NCI-H446 (cell line): ENCODE measurements around the gene MED15.
"Not testable (repeated sequence)": the region's sequence is repeated elsewhere in the genome, so short reads cannot be mapped to it uniquely, and the experiment has no call there.

ENCODE experiments used
- DNase-seq, 2 experiments: peaks; one replicate each; lab custom pipeline; 2025; lab: John Stamatoyannopoulos, UW

Gene MED15

DNA sequence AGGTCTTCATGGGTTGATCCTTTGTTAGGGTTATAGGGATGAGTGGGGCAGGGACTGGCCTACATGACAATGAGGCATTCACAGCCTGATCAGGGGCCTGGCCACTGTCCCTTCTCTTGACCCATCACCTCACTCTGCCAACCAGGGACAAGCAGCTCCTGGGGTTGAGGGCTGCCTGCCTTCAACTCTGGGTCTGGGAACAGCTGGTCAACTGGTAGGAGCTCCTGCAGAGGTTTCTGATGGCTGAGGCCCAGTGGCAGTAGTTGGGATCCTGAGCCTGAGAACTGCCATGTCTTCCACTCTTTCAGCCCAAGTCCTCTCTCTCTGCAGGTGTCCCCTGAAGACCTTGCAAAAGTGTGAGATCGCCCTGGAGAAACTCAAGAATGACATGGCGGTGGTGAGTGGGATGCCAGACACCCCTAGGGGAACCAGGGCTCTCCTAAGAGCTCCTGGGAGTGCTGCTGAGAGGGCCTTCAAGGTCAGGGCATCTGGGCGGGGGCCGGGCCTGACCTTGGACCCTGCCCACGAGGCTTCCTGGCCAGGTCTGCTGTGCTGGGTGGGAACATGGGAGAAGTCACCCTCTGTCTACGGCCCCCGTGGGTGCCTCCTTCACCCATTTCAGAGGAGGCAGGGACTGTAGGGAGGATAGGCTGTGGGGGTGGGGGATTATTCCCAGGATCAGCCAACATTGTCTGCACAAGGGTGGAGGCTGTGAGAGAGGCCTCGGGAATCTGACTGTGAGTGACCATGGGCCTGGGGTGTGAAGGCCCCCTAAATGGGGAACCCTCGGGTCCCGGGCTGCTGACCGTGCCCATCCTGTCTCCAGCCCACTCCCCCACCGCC is 76.8 kb downstream of the MED15 start:
- no peak for DNase-seq

DNA sequence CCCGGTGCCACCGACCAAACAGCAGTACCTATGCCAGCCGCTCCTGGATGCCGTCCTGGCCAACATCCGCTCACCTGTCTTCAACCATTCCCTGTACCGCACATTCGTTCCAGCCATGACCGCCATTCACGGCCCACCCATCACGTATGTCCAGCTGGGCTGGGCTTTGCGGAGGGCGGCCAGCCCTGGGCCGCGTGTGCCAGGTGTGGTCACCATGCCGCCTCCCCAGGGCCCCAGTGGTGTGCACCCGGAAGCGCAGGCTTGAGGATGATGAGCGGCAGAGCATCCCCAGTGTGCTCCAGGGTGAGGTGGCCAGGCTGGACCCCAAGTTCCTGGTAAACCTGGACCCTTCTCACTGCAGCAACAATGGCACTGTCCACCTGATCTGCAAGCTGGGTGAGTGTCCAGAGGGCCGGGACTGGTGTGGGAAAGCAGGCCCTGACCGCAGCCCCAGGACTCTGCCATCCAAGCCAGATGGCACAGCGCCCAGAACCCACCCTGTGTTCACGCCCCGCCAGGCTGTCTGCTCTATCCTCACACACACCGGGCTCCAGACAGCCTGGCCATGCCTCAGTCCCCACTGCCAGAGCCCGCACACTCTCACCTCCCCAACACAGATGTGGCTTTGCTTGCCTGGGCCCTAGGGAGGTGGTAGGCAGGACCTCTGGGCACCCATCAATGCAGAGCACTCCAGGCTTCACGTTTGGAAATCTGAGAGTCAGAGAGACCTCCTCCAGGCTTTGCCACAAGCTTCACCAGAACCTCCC is 77.6 kb downstream of the MED15 start:
- DNase-seq = no peak

DNA sequence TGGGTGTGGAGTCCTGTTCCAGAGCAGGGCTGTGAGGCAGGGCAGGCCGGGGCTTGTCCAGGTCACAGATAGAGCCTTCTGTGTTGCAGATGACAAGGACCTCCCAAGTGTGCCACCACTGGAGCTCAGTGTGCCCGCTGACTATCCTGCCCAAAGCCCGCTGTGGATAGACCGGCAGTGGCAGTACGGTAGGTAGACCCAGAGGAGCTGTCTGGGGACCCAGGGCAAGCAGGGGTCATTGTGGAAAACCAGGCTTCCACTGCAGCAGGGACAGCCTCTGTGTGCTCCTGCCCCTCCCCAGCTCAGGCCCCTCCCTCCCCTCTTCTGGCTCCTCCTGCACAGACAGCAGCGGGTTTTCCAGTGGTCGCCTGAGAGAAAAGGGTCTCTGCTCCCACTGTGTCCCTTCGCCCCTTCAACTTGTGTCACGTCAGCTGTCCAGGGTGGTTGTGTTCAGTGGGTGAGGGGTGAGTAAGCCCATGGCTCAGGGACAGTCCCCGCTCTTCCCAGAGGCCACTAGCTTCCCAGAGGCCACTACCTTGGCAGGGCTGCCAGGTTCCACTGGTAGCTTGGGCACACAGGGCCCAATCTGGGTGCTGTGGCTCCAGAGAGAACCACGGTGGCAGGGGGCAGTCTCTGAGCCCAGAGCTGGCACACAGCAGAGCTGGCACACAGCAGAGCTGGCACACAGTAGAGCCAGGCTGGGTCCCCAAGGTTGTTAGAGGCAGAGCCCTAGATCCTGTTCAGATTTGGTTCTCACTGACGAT is 78.4 kb downstream of the MED15 start:
- DNase-seq = no peak

DNA sequence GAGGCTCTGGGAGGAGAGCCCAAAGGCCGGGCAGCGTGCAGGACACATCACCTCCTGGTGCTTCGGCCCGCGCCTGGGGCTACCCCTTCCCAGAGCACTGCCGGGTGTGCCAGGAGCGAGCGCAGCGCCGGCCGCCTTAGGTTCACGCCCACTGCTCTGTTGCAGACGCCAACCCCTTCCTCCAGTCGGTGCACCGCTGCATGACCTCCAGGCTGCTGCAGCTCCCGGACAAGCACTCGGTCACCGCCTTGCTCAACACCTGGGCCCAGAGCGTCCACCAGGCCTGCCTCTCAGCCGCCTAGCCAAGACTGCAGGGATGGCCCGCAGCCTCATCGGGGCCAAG is 79.0 kb downstream of the MED15 start:
- DNase-seq = no peak

DNA sequence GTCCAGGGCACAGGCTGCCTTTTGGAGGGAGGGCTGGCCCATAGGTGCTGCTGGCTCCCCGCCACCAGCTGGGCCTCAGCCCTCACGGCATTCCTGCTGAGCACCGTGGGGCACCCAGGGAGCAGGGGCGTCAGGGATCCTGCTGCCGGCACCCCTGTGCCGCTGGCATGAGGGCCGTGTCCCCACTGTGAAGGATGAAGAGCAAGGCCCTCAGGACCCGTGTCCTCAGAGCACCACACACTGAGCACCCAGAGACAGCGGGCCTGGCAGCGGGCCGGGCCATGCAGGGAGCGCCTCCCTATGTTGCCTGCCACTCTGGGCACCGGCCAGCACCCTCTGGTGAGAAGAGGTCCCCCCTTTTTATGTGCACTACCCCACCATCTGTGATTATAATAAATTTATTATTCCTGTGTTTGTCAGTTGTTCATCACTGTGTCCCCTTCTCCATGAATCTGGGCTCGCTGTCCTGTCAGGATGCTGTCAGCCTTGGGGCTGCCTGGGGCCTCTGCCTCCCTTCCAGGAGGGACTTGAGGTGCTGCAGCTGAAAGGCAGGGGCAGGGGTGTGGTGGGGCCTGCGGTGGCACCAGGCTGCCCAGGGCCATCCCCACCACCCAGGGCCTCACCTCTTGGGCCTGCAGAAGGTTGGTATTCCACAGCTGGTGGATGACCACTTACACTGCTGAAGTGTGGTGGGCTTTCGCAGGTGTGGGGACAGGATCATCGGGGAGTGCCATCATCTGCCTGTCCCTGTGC is 80.0 kb downstream of the MED15 start:
- DNase-seq = no peak

DNA sequence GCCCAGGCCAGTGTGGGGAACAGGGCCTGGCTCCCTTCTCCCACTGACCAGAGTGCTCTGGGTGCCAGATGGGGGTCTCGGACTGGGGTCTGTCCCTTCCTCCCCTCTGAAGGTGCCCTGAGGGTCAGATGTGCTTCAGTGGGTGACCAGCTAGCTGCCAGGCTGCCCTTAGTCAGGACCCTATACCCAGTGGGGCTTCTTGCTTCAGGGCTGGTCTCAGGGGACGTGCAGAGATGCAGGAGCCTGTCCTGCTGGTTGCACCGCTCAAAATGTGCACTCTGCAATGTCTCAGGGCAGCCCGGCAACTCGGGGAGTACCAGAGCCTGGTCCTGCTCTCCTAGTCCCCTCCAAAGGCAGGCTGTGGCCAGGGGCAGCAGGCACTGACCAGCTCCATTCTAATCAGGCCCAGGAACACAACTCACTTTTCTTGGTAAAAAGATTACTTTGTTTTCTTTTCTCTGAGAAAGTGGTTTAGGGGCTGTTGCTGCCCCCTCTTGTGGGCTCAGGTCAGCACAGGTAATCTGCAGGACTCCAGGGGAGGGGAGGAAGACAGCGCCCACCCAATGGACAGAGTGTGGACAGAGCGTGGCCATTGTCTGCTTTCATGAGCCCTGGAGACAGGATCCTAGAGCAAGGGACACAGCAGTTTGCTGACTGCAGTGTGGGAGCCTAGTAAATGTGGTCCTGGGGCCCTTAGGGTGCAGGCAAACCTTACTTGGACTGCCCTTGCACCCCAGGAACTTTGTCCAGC is 80.9 kb downstream of the MED15 start:
- DNase-seq = no peak

DNA sequence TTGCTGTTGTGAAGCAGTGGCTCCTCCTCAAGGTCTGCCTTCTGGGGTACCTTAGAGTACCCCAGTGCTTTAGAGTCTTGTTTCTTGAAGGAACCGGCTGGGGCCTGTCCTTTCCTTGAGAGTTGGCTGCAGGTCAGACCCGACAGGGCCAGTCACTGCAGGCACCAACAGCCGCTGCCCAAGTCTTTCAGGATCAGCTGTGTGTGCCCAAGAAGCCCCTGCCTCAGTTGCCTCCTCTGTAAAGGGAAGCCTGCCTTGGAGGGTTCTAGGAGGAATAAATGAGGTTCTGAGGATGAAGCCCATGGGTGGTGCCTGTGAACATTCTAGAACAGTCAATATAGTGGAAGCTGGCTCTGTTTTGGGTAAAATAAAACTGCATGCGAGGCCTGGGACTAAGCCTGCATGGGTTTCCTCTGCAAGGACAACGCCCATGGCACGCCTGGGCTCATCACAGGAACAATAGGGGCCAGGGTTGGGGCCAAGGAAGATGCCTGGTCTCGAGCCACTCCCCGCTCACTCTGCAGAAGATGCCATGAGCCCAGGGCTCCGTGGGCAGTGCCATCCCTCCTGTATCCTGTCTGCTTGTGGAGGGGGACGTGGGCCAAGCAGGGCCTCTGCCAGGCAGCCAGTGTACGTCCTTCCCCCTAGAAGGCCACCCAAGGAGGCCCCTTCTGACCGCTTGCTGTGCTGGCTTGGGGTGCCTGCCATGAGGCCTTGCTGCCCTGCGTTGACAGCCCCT is 81.6 kb downstream of the MED15 start:
- DNase-seq = no peak

DNA sequence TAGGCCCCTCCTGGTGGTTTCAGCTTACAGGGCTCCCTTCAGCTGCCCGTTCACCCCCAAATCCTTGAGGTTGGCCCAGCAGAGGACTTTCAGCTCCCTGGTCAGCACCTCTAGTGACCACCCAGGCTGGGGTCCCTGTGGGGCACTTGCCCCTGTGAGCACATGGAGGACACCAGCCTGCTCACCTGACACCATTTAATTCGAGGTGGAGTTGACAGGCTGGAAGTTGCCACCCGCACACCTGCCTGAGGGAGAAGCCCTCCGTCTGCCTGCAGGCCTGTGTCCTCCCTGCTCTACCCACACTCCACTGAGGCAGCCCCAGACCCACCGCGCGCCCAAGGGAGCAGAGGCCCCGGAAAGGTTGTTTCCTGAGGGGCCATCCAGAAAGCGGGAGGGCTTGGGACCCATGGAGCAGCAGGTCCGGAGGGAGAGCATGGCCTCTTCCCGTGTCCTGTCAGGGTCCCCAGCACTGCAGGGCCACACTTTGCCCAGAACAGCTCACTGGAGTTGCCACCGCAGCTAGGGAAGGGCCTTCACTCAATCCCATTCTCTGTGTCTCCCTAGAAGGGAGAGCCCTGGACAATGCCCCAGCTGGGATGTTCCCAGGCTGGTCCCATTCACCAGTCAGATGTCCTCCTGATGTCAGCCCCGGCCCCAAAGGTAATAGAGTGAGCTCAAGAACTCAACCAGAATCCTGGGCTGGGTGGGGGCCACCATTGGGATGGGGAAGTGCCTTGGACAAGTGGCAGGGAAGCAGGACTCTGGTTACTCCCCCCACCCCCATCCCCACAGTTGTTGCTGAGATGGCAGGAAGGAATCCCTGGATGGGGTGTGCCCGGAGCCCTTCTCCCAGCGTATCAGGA is 82.4 kb downstream of the MED15 start:
- DNase-seq = no peak

DNA sequence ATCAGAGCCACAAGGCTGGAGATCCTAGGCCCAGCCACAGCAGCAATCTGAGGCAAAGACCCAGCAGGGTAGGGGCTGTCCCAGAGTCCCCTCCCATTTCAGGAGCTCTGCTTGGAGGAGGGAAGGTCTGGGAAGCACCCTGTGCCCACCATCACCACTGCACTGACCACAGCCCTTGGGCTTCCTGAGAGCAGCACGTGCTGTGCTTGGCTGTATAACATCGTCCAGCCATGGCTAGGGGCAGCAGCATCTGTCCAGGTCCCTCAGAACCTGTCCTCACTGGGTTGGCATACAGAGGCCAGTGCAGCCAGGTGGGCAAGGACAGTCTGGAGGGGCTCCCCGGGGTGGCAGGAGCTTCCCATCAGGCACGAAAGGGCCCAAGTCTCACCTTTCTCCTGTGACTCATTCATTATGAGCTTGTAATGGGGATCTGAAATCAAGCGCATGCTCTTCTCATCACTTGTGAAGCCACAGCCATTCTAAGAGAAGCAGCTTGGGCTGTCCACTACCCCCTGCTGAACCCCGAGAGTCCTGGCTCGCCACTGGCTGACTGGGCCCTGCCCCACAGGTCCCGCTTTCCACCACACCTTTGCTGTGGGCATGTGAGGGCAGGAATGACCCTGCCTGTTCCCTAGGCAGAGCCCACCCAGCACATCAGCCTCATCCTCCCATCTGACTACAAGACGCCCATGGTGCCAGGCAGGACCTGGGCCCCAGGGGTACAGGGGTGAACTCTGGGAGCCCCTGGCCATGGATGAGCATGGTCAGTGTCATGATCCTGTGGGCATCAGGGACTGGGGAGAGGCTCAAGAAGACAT is 83.3 kb downstream of the MED15 start:
- DNase-seq = no peak

DNA sequence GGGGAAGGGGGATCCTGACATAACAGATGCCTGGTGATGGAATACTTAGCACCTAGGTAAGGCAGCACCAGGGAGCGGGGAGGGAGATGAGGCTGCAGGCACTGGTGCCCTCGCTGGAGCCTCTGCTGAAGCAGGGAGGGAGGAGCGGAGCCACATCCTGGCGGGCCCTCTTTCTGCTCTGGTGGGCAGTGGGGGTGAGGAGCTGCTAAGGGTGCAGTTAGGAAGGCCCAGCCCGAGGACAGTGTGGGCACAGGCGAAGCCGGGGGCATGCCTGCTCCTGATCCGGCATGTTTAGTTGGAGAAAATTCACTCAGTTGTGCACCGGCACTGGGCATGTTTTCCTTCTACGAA is 83.9 kb downstream of the MED15 start:
- DNase-seq = no peak

DNA sequence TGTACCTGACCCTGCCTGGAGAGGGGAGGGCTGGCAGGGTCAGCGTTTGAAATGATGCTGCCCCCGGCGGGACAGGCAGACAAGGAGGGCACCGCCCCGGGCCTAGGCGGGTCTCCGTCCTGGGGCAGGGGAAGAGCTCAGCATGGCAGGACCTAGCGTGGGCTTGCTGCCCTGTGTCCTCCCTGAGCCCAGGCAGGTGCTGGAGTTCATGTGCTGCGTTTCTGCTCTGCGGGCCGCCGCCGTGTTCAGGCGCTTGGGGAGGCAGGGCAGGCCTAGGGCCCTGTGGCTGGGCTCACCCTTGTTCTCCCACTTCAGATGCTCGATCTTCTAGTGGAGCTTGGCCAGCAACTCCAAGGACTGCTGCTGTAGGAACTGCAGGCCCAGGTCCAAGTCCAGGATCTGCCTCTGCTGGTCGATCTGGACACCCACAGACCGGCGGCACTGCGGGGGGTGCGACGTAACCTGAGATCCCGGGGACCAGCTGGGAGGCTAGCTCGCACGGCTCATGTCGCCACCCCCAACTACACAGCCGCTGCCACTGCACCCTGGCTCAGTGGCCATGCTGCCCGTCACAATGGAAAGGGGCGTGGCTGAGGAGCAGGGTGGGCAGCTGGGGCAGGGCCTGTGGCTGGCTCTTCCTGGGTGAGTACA is 84.4 kb downstream of the MED15 start:
- peak in 1 of 2 experiments; percentile 44 for DNase-seq

DNA sequence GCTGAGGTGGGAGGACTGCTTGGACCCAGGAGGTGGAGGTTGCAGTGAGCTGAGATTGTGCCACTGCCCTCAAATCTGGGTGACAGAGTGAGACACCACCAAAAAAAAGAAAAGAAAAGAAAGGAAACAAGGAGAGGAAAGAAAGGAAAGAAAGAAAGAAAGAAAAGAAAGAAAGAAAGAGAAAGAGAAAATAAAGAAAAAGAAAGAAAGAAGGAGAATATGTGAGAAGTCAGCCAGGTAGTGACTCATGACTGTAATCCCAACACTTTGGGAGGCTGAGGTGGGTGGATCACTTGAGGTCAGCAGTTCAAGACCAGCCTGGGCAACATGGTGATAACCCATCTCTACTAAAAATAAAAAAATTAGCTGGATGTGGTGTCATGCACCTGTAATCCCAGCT is 86.6 kb downstream of the MED15 start:
- DNase-seq = not testable (repeated sequence)

DNA sequence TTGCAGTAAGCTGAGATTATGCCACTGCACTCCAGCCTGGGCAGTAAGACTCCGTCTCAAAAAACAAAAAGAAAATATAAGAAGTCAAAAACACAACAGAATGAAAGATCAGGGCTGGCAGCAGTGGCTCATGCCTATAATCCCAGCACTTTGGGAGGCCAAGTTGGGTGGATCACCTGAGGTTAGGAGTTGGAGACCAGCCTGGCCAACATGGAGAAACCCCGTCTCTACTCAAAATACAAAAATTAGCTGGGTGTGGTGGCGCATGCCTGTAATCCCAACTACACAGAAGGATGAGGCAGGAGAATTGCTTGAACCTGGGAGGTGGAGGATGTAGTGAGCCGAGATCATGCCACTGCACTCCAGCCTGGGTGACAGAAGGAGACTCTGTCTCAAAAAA is 87.1 kb downstream of the MED15 start:
- not testable (repeated sequence) for DNase-seq

DNA sequence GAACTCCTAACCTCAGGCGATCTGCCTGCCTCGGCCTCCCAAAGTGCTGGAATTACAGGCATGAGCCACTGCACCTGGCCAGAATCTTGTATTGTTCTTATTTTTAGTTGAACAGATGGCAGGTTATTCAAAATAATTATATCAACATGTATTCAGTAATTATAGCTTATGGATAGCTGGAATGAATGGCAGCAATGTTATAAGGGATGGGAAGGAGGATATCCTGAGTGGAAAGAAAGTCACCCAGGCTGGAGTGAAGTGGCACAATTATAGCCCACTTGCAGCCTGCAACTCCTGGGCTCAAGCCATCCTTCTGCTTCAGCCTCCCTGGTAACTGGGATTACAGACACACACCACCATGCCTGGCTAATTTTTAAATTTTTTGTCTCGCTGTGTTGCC is 88.1 kb downstream of the MED15 start:
- no peak for DNase-seq

DNA sequence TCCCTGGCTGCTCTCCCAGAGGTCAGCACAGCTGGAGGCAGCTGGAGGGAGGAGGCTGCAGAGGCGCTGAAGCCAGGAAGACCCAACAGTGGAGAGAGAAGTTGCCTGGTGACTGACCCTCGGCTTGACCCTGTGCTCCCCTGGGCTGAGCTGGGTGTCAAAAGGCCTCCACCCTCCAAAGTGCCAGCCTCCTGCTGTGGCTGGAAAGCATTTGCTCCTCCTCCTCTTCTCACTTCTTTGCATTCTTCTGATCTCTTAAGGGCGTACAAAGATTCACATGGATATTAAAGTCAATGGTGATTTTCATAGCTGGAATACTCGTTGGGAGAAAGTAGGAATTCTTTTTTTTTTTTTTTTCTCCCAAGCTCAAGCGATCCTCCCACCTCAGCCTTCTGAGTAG is 91.7 kb downstream of the MED15 start:
- no peak for DNase-seq

DNA sequence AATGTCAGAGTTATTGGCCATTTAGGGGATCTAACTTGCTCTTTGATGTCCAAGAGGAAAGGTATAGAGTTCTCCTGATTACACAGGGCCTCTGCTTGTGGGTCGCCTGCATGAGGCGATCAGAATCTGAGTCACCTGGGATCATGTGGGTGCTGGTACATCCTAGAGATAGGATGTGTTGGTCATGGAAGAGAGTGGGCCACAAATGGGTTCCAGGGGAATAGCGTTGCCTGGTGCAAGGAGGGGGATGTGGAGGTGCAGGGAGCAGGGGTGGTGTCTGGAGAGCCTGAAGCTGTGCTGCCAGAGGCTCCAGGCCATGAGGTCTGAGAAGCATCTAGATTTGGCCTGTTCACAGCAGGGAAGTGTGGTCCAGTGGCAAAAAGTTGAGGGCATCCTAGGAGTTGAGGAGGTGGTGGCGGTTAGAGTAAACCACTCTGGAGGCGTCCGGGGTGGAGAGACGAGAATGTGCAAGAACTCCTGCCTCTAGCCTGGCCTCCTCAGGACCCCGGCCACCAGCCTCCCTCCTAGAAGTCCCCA is 92.8 kb downstream of the MED15 start:
- DNase-seq = no peak

DNA sequence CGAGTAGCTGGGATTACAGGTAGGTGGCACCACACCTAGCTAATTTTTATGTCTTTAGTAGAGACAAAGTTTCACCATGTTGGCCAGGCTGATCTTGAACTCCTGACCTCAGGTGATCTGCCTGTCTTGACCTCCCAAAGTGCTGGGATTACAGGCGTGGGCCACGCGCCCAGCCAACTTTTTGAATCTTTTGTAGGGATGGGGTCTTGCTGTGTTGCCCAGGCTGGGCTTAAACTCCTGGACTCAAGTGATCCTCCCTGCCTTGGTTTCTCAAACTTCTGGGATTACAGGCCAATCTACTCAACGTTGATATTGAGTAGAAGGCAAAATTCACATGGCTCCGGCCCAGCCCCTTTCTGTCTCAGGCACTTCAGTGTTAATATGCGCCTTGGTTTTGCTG is 93.9 kb downstream of the MED15 start:
- no peak for DNase-seq

DNA sequence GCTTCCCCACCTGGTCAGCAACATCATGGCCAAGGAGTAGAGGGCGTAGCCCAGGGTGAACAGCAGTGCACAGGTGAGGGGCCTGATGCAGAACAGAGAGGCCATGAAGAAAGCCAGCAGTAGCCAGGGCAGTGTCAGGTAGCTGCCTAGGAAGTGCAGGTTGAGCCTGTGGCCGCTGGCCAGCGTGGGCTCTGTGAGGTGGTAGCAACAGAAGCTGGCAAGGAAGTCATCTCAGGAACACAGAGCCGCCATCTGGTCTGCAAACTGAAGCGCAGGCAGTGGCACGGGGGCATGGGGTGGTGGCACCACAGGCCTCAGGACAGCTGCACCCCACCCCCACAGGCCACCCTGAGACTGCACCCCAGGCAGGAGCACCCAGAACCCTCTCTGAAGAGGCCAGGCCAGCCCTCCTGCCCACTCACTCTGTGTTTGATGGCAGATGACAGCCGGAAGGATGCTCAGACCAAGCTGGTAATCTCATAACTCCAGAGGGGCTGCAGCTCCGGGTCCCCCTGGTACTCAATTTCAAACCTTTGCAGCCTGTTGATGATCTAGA is 95.3 kb downstream of the MED15 start:
- DNase-seq = no peak
